HEK293 (cell line): ENCODE measurements around the gene WWOX.
A peak's percentile ranks its signal among the peaks of the same experiment; 100 is the strongest.

Experiments used
- CTCF ChIA-PET: fragments of 350-600 bp; formaldehyde crosslinking; extraction: SDS; loops from one replicate; lab custom pipeline; 2021; ENCODE audit warnings: antibody characterized with exemption; lab: Yijun Ruan, JAX
- POLR2A ChIA-PET: fragments of 300-600 bp; formaldehyde crosslinking; extraction: SDS; loops from one replicate; lab custom pipeline; 2020; ENCODE audit warnings: antibody characterized with exemption, inconsistent platforms; lab: Yijun Ruan, JAX
- H3K27ac ChIP-seq: fragments of 200-500 bp; sonication (Bioruptor generic); 2 replicates; pipeline ENCODE4 v1.5.1; 2014; ENCODE audit warnings: low read depth, low read length, control low read depth, inconsistent platforms; ENCODE audit errors: extremely low read depth
- H3K36me3 ChIP-seq, 2 experiments: fragments of 200-500 bp in 1 of 2; sonication (Bioruptor generic) in 1 of 2; 1 replicate in 1 of 2; 2 replicates in 1 of 2; pipeline ENCODE4 v1.5.1; 2014 to 2017; ENCODE audit warnings: inconsistent platforms in 2 of 2, low read length in 2 of 2; ENCODE audit not compliant: control insufficient read depth in 2 of 2, insufficient read depth in 1 of 2
- H3K4me1 ChIP-seq: fragments of 200-500 bp; sonication (Bioruptor generic); 2 replicates; pipeline ENCODE4 v1.5.1; 2014; ENCODE audit warnings: mild to moderate bottlenecking, low read length, inconsistent platforms; ENCODE audit not compliant: control insufficient read depth, insufficient read depth
- H3K4me3 ChIP-seq: 2 replicates; pipeline ENCODE4 v1.5.1; 2011; ENCODE audit warnings: low read depth, mild to moderate bottlenecking, control low read depth, low read length, moderate library complexity
- H3K9me3 ChIP-seq: fragments of 200-500 bp; sonication (Bioruptor generic); 2 replicates; pipeline ENCODE4 v1.5.1; 2014; ENCODE audit warnings: low read depth, low read length, inconsistent platforms; ENCODE audit not compliant: control insufficient read depth, insufficient read depth
- PRDM1 ChIP-seq: fragments of 450-650 bp; formaldehyde crosslinking; IDR thresholded peaks from 2 replicates; pipeline ENCODE4; 2016; ENCODE audit warnings: missing biosample characterization, missing genetic modification characterization
- SCRT1 ChIP-seq: fragments of 450-650 bp; formaldehyde crosslinking; IDR thresholded peaks from 2 replicates; pipeline ENCODE4 v1.5.1; 2016; ENCODE audit warnings: missing biosample characterization, missing genetic modification characterization, borderline replicate concordance
- ZNF146 ChIP-seq: fragments of 450-650 bp; formaldehyde crosslinking; IDR thresholded peaks from 2 replicates; pipeline ENCODE4 v1.5.1; 2016; ENCODE audit warnings: missing biosample characterization, missing genetic modification characterization
- ZNF157 ChIP-seq: fragments of 450-650 bp; formaldehyde crosslinking; IDR thresholded peaks from 2 replicates; pipeline ENCODE4 v1.5.1; 2016; ENCODE audit warnings: missing biosample characterization, missing genetic modification characterization
- ZNF184 ChIP-seq: fragments of 450-650 bp; IDR thresholded peaks from 2 replicates; pipeline ENCODE4 v1.5.1; 2018; ENCODE audit warnings: missing biosample characterization, mild to moderate bottlenecking, missing genetic modification characterization
- ZNF292 ChIP-seq: fragments of 450-650 bp; formaldehyde crosslinking; IDR thresholded peaks from 2 replicates; pipeline ENCODE4 v1.5.1; 2016; ENCODE audit warnings: low read depth, missing biosample characterization, missing genetic modification characterization, borderline replicate concordance
- ZNF394 ChIP-seq: fragments of 450-650 bp; formaldehyde crosslinking; IDR thresholded peaks from 2 replicates; pipeline ENCODE4 v1.5.1; 2016; ENCODE audit warnings: missing biosample characterization, missing genetic modification characterization, mild to moderate bottlenecking, moderate library complexity, borderline replicate concordance
- ZNF530 ChIP-seq: fragments of 450-650 bp; formaldehyde crosslinking; IDR thresholded peaks from 2 replicates; pipeline ENCODE4 v1.5.1; 2016; ENCODE audit warnings: low read depth, missing biosample characterization, missing genetic modification characterization
- ZNF558 ChIP-seq: fragments of 450-650 bp; formaldehyde crosslinking; IDR thresholded peaks from 2 replicates; pipeline ENCODE4 v1.5.1; 2016; ENCODE audit warnings: missing biosample characterization, missing genetic modification characterization
- ZNF596 ChIP-seq: fragments of 450-650 bp; IDR thresholded peaks from 2 replicates; pipeline ENCODE4 v1.5.0; 2018; ENCODE audit warnings: missing biosample characterization, mild to moderate bottlenecking, missing genetic modification characterization, moderate library complexity
- ZNF621 ChIP-seq: fragments of 450-650 bp; formaldehyde crosslinking; IDR thresholded peaks from 2 replicates; pipeline ENCODE4 v1.5.1; 2017; ENCODE audit warnings: missing biosample characterization, missing genetic modification characterization
- ZNF626 ChIP-seq: fragments of 450-650 bp; sonication (Bioruptor Pico); formaldehyde crosslinking; IDR thresholded peaks from 2 replicates; pipeline ENCODE4 v1.5.1; 2018; ENCODE audit warnings: missing biosample characterization, missing genetic modification characterization, inconsistent platforms
- ZNF654 ChIP-seq: fragments of 450-650 bp; formaldehyde crosslinking; IDR thresholded peaks from 2 replicates; pipeline ENCODE4 v1.5.1; 2016; ENCODE audit warnings: low read depth, missing biosample characterization, missing genetic modification characterization
- ZNF830 ChIP-seq: fragments of 450-650 bp; IDR thresholded peaks from 2 replicates; pipeline ENCODE4 v1.5.0; 2018; ENCODE audit warnings: missing biosample characterization, missing genetic modification characterization, low read depth, mild to moderate bottlenecking, moderate library complexity
- TF ChIP-seq, protein P1 (sequence below): fragments of 450-650 bp; formaldehyde crosslinking; IDR thresholded peaks from 2 replicates; pipeline ENCODE4 v1.5.1; 2016; ENCODE audit warnings: missing biosample characterization, missing genetic modification characterization
- TF ChIP-seq, protein P2 (sequence below): fragments of 450-650 bp; formaldehyde crosslinking; IDR thresholded peaks from 2 replicates; pipeline ENCODE4 v1.5.1; 2016; ENCODE audit warnings: missing biosample characterization, missing genetic modification characterization
- TF ChIP-seq, protein P3 (sequence below): fragments of 450-650 bp; formaldehyde crosslinking; IDR thresholded peaks from 2 replicates; pipeline ENCODE4 v1.5.1; 2017; ENCODE audit warnings: missing biosample characterization, missing genetic modification characterization
- TF ChIP-seq, protein P4 (sequence below): fragments of 450-650 bp; formaldehyde crosslinking; IDR thresholded peaks from 2 replicates; pipeline ENCODE4 v1.5.1; 2016; ENCODE audit warnings: missing biosample characterization, missing genetic modification characterization

Gene WWOX

DNA sequence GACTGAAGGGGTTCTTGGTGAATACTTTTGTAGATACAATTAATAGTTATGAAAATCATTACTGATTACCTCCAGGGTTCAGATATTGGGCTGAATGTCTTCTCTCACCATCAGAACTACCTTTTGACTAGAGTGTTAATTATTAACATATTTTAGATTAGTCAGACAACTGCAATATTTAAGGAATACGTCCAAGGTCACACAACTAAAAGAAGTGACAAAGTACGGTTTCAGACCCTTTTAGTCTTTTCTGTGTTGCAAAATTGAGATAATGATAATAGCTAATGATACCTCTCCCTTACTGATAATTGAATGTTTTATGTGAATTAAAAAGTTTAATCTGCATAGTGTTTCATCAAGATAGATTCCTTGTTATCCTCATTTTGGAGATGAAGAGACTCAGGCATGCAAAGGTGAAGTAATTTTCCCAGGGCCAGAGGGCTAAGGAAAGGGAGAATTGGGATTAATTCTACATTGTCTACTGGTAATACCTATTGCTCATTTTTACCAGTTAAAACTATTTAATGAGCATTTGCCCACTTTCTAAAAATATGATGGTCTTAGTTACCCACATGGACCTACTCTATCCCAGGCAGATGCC is 107.3 kb downstream of the WWOX start:
- ChIA-PET CTCF (interaction anchor here (1.0 kb wide), 1 partner anchor 78 kb away, joined by 5 read pairs; no protein-coding TSS in a partner anchor), POLR2A (no interaction called here)
- Histone ChIP-seq H3K27ac (no peak overlapping the region), H3K4me3 (no peak overlapping the region), H3K9me3 (no peaks in the 10 kb centered on the region), H3K36me3 (no peaks in the 10 kb centered on the region), H3K4me1 (no peaks in the 10 kb centered on the region)
- TF ChIP-seq ZNF626 (tag by site-specific recombination) (no peak), ZNF654 (tag by site-specific recombination) (no peak), ZNF621 (tag by site-specific recombination) (no peak), ZNF292 (tag by site-specific recombination) (no peak), ZNF558 (tag by site-specific recombination) (no peak), ZNF830 (tag by site-specific recombination) (no peak), ZNF146 (no peak)

DNA sequence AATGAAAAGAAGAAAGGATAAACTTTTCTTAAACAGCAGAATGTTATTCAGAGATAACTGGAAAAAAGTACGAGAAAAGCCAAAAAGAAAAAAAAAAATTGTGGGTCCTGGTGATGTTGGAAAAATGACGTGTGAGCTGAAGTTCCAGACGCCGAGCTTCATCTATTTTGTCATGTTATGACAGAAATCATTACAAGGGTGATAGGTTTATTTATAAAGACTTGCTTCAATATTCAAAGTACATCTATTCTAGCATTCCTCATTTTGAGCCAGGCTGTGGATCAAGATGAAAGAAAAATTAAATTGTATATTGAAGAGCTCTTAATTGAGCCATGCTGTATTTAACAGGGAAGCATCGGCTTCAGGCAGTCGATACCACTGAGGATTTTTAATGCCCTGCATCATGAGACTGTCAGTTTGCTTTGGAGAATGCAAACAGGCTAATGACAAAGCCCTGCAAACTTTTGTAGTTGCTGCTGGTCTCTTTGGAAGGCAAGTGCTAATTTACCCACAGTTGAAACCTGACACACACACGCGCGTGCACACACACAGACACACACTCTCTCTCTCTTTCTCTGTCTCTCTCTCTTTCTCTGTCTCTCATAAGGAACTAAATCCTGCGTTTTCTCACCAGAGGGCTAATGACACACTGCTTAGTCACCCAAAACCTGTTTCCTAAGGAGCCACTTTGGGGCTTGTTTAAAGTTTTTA is 110.7 kb downstream of the WWOX start:
- no peaks in the 10 kb centered on the region for H3K4me1 ChIP-seq
- H3K4me3 ChIP-seq = no peak overlapping the region
- H3K9me3 ChIP-seq = no peaks in the 10 kb centered on the region
- ChIA-PET POLR2A (no interaction called here), CTCF (no interaction called here)
- H3K27ac ChIP-seq = no peak overlapping the region
- TF ChIP-seq ZNF184 (tag by site-specific recombination) (no peak), ZNF596 (tag by site-specific recombination) (peak; percentile 75), PRDM1 (tag by site-specific recombination) (peak; percentile 44; the same call in 1 of the 2 replicates)
- TF ChIP-seq, protein P1, sequence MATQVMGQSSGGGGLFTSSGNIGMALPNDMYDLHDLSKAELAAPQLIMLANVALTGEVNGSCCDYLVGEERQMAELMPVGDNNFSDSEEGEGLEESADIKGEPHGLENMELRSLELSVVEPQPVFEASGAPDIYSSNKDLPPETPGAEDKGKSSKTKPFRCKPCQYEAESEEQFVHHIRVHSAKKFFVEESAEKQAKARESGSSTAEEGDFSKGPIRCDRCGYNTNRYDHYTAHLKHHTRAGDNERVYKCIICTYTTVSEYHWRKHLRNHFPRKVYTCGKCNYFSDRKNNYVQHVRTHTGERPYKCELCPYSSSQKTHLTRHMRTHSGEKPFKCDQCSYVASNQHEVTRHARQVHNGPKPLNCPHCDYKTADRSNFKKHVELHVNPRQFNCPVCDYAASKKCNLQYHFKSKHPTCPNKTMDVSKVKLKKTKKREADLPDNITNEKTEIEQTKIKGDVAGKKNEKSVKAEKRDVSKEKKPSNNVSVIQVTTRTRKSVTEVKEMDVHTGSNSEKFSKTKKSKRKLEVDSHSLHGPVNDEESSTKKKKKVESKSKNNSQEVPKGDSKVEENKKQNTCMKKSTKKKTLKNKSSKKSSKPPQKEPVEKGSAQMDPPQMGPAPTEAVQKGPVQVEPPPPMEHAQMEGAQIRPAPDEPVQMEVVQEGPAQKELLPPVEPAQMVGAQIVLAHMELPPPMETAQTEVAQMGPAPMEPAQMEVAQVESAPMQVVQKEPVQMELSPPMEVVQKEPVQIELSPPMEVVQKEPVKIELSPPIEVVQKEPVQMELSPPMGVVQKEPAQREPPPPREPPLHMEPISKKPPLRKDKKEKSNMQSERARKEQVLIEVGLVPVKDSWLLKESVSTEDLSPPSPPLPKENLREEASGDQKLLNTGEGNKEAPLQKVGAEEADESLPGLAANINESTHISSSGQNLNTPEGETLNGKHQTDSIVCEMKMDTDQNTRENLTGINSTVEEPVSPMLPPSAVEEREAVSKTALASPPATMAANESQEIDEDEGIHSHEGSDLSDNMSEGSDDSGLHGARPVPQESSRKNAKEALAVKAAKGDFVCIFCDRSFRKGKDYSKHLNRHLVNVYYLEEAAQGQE (tag by site-specific recombination) = no peak
- TF ChIP-seq, protein P2, sequence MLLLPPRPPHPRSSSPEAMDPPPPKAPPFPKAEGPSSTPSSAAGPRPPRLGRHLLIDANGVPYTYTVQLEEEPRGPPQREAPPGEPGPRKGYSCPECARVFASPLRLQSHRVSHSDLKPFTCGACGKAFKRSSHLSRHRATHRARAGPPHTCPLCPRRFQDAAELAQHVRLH (tag by site-specific recombination) = no peak
- TF ChIP-seq, protein P3, sequence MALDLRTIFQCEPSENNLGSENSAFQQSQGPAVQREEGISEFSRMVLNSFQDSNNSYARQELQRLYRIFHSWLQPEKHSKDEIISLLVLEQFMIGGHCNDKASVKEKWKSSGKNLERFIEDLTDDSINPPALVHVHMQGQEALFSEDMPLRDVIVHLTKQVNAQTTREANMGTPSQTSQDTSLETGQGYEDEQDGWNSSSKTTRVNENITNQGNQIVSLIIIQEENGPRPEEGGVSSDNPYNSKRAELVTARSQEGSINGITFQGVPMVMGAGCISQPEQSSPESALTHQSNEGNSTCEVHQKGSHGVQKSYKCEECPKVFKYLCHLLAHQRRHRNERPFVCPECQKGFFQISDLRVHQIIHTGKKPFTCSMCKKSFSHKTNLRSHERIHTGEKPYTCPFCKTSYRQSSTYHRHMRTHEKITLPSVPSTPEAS (tag by site-specific recombination) = peak; percentile 48; the same call in 1 of the 2 replicates
- no peaks in the 10 kb centered on the region for H3K36me3 ChIP-seq

DNA sequence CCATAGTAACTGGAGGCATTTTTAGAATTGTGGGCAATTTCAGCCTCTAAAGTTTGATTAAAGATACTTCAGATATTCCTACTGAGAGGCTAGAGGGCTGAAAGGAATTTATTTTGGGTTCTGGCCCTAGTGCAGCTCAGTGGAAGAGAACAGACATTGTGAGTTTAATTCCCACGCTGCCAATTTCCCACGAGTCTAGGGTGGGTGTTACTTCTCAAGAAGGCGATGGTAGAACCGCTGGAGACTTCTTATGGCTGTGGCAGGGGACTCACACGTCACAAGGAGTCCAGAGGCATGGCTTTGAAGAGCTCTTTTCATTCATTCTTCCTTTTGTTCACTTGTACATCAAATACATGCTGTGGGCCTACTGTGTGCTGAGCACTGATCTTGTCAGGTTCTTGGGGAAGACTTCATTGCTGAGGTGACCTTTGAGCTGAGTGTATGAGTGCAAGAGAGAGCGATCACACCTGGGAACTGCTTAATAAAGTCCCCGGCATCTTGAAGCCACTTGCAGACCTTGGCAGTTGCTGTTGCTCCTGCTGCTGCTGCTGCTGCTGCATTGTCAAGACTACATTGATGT is 111.7 kb downstream of the WWOX start:
- H3K36me3 ChIP-seq = no peaks in the 10 kb centered on the region
- no peaks in the 10 kb centered on the region for H3K4me1 ChIP-seq
- H3K4me3 ChIP-seq = no peak overlapping the region
- ChIA-PET POLR2A (no interaction called here), CTCF (interaction anchor here (0.7 kb wide), 2 partner anchors 24 to 38 kb away, joined by 3 read pairs; no protein-coding TSS in a partner anchor)
- no peak overlapping the region for H3K27ac ChIP-seq
- no peaks in the 10 kb centered on the region for H3K9me3 ChIP-seq
- TF ChIP-seq ZNF394 (tag by site-specific recombination) (no peak), ZNF530 (tag by site-specific recombination) (no peak), ZNF157 (no peak), SCRT1 (tag by site-specific recombination) (no peak)
- TF ChIP-seq, protein P4, sequence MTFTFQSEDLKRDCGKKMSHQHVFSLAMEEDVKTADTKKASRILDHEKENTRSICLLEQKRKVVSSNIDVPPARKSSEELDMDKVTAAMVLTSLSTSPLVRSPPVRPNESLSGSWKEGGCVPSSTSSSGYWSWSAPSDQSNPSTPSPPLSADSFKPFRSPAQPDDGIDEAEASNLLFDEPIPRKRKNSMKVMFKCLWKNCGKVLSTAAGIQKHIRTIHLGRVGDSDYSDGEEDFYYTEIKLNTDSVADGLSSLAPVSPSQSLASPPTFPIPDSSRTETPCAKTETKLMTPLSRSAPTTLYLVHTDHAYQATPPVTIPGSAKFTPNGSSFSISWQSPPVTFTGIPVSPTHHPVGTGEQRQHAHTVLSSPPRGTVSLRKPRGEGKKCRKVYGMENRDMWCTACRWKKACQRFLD = no peak
